ENCODE data around the gene PAPPA2.

The PAPPA2 gene

GRCh38 chr1:176831150-176831549 is 368.2 kb downstream of the PAPPA2 start:
- TF ChIP-seq, protein P1, sequence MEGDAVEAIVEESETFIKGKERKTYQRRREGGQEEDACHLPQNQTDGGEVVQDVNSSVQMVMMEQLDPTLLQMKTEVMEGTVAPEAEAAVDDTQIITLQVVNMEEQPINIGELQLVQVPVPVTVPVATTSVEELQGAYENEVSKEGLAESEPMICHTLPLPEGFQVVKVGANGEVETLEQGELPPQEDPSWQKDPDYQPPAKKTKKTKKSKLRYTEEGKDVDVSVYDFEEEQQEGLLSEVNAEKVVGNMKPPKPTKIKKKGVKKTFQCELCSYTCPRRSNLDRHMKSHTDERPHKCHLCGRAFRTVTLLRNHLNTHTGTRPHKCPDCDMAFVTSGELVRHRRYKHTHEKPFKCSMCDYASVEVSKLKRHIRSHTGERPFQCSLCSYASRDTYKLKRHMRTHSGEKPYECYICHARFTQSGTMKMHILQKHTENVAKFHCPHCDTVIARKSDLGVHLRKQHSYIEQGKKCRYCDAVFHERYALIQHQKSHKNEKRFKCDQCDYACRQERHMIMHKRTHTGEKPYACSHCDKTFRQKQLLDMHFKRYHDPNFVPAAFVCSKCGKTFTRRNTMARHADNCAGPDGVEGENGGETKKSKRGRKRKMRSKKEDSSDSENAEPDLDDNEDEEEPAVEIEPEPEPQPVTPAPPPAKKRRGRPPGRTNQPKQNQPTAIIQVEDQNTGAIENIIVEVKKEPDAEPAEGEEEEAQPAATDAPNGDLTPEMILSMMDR (IDR thresholded peaks at IDR 0.05; ENCODE audit: insufficient read depth, missing control alignments): no peak
- no peak for FAIRE-seq

DNA sequence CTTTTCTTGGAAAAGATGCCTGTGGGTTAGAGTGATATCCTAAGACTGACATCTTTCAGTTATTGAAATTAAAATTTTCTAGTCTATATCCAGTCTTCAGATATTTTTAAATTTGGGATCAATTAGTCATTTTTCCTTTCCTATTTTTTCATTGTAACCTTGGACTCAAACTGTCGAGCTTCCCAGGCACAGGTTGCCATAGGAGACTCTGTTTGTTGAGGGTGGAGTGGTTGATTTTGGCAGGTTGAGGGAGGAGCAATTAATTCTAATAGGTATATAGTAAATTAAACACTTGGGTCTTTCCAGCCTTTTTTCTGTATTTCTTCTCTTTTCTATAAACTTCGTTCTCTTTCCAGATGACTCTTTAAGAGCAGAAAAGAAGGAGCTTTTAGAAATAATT is 374.7 kb downstream of the PAPPA2 start:
- FAIRE-seq: no peak
- no peak for DNase-seq (ENCODE audit: insufficient read length, low spot score)
- TF ChIP-seq, protein P1 (IDR thresholded peaks at IDR 0.05; ENCODE audit: insufficient read depth, missing control alignments): no peak

More at GRCh38 chr1:176831150-176831549, 368.2 kb downstream of the PAPPA2 start:
- no peak for DNase-seq (ENCODE audit: insufficient read length, low spot score)

DNA sequence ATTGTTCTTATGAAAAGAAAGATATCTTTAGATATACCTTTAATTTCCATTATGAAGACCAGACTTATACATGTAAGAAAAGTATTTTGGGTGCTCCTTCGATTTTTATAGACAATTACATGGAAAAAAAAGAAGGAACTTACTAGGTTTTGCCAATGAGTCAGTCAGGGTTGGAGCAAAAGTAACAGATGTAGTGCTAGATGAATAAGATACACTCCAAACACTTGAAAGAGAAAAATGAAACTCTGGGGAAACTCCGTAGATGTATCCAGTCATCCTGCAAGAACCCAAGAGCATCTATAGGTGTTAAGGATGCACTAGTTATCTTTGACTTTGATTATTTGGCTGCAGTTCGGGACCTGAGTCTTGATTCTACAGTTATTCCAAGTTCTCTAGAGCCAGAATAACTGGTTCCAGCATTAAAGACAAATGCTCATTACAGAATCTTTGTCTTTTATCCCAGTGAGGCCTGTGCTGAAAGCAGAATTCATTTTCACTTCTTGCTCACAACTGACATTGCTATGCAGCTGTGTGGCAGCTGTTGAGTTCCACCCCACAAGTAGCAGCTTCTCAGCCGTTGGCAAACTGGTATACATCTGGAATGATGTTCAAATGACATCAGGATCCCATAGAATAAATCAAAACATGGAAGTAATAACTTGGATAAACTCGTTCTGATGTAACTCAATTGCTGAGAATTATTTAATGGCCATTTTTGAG is 375.5 kb downstream of the PAPPA2 start:
- DNase-seq (ENCODE audit: insufficient read length, low spot score) (no peak), FAIRE-seq (peak; percentile 74)
- TF ChIP-seq, protein P1 (IDR thresholded peaks at IDR 0.05; ENCODE audit: insufficient read depth, missing control alignments): no peak

GRCh38 chr1:176839216-176839615 is 376.2 kb downstream of the PAPPA2 start:
- no peak for FAIRE-seq
- DNase-seq (ENCODE audit: insufficient read length, low spot score): no peak
- TF ChIP-seq, protein P1 (IDR thresholded peaks at IDR 0.05; ENCODE audit: insufficient read depth, missing control alignments): no peak

GRCh38 chr1:176841238-176841637 is 378.3 kb downstream of the PAPPA2 start:
- no peak for FAIRE-seq
- DNase-seq (ENCODE audit: insufficient read length, low spot score): no peak
- TF ChIP-seq, protein P1 (IDR thresholded peaks at IDR 0.05; ENCODE audit: insufficient read depth, missing control alignments): no peak

DNA sequence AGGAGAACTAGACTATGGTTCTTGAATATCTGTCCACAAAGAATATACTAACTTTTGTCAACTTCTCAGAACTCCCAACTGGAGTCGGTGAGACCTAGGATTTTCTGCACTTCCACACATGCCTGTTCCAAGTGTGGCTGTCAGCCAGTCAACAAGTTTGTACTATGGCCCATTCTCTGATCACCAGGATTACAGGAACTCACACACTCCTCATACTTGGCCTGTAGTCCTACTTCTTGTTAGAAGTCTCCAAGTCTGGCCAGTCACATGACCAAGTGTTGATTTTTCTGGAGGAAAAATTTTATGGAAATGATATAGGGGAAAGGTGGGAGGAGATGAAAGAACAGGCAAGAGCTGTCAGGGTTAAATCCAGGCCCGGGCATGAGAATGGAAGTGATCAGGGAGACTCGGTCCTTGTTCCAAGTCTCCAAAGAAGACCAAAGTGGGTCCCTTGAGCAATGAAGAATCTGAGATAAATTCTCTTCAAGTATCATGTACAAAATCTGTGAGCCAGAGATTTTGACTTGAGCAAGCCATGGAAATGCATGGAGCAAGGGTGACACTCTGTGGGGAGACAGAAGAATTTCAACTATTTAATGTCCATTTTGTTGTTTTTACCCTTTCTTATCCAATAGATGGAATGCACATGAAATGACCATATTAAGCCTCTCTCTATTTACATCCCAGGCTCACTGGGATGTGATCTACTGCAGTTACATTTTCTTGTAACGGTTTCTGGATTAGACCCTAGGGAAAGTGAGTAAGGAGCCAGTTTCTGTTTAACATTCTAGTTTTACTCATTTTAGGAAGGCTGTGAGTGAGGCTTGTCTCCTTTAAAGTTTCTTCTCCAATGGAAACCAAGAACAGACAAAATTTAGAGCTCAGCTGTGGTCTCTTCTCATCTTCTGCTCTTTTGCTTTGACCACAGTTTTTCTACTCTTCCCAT is 380.6 kb downstream of the PAPPA2 start:
- no peak for DNase-seq (ENCODE audit: insufficient read length, low spot score)
- TF ChIP-seq, protein P1 (IDR thresholded peaks at IDR 0.05; ENCODE audit: insufficient read depth, missing control alignments): peak; percentile 94
- peak; percentile 98 for FAIRE-seq

Measured in D721Med (cell line).